H9 (cell line): ENCODE measurements around the gene SLC25A18. TPM values are rescaled to one million over a fixed set of nuclear protein-coding genes. Genes with fewer than 3 reads are reported as not detected.

Experiments used
- DNase-seq: peaks from one replicate; pipeline ENCODE4 v3.0.0-alpha.2; 2017
- H2AFZ ChIP-seq: one replicate; pipeline ENCODE4 v1.6.1; 2013; ENCODE audit warnings: mild to moderate bottlenecking, low read length, control low read depth, moderate library complexity
- H2AK5ac ChIP-seq: 2 replicates; pipeline ENCODE4 v1.6.1; 2013; ENCODE audit warnings: low read length, control low read depth, mixed read lengths; ENCODE audit not compliant: insufficient read length
- H2BK120ac ChIP-seq: one replicate; pipeline ENCODE4 v1.6.1; 2013; ENCODE audit warnings: low read depth, mild to moderate bottlenecking, low read length, control low read depth, inconsistent platforms; ENCODE audit not compliant: poor library complexity, severe bottlenecking
- H2BK12ac ChIP-seq: 2 replicates; pipeline ENCODE4 v1.6.1; 2013; ENCODE audit warnings: low read length, control low read depth, mixed read lengths, low read depth; ENCODE audit not compliant: insufficient read length
- H2BK15ac ChIP-seq: 2 replicates; pipeline ENCODE4 v1.6.1; 2013; ENCODE audit warnings: low read depth, low read length, control low read depth
- H2BK20ac ChIP-seq: one replicate; pipeline ENCODE4 v1.6.1; 2013; ENCODE audit warnings: low read depth, mild to moderate bottlenecking, low read length, control low read depth, inconsistent platforms; ENCODE audit not compliant: poor library complexity, severe bottlenecking
- H2BK5ac ChIP-seq: 2 replicates; pipeline ENCODE4 v1.6.1; 2013; ENCODE audit warnings: low read length, control low read depth, mixed read lengths; ENCODE audit not compliant: insufficient read length
- H3K14ac ChIP-seq: 2 replicates; pipeline ENCODE4 v1.6.1; 2013; ENCODE audit warnings: low read length, control low read depth; ENCODE audit not compliant: insufficient read depth
- H3K18ac ChIP-seq: 2 replicates; pipeline ENCODE4 v1.6.1; 2013; ENCODE audit warnings: low read depth, mild to moderate bottlenecking, mixed read lengths, low read length, control low read depth; ENCODE audit not compliant: insufficient read length
- H3K23ac ChIP-seq: 2 replicates; pipeline ENCODE4 v1.6.1; 2013; ENCODE audit warnings: low read length, control low read depth, mixed read lengths, low read depth; ENCODE audit not compliant: insufficient read length
- H3K23me2 ChIP-seq: 2 replicates; pipeline ENCODE4 v1.6.1; 2013; ENCODE audit warnings: low read depth, mild to moderate bottlenecking, mixed read lengths, low read length, control low read depth; ENCODE audit not compliant: insufficient read length, poor library complexity, severe bottlenecking
- H3K27ac ChIP-seq: 2 replicates; pipeline ENCODE4 v1.5.1; 2013; ENCODE audit warnings: low read length, control low read depth, mixed read lengths, low read depth; ENCODE audit not compliant: insufficient read length
- H3K27me3 ChIP-seq: 2 replicates; pipeline ENCODE4 v1.6.1; 2013; ENCODE audit warnings: low read length, control low read depth, inconsistent platforms; ENCODE audit not compliant: insufficient read depth
- H3K4ac ChIP-seq: 2 replicates; pipeline ENCODE4 v1.6.1; 2013; ENCODE audit warnings: low read depth, mild to moderate bottlenecking, control low read depth, inconsistent platforms, low read length, moderate library complexity
- H3K4me1 ChIP-seq: 2 replicates; pipeline ENCODE4 v1.6.1; 2013; ENCODE audit warnings: low read length, control low read depth, inconsistent platforms; ENCODE audit not compliant: insufficient read depth
- H3K4me2 ChIP-seq: 2 replicates; pipeline ENCODE4 v1.6.1; 2013; ENCODE audit warnings: low read length, control low read depth, mixed read lengths; ENCODE audit not compliant: insufficient read length, insufficient read depth
- H3K56ac ChIP-seq: 2 replicates; pipeline ENCODE4 v1.6.1; 2013; ENCODE audit warnings: low read depth, mild to moderate bottlenecking, mixed read lengths, low read length, control low read depth; ENCODE audit not compliant: insufficient read length
- H3K79me1 ChIP-seq: 2 replicates; pipeline ENCODE4 v1.6.1; 2013; ENCODE audit warnings: low read depth, mild to moderate bottlenecking, moderate library complexity, low read length, control low read depth, inconsistent platforms; ENCODE audit not compliant: insufficient read depth, poor library complexity, severe bottlenecking
- H3K79me2 ChIP-seq: 2 replicates; pipeline ENCODE4 v1.6.1; 2013; ENCODE audit warnings: low read length, control low read depth, inconsistent platforms; ENCODE audit not compliant: insufficient read depth
- H3K9ac ChIP-seq: 2 replicates; pipeline ENCODE4 v1.6.1; 2013; ENCODE audit warnings: low read length, control low read depth, mixed read lengths; ENCODE audit not compliant: insufficient read length; ENCODE audit errors: extremely low read depth
- H3K9me3 ChIP-seq: one replicate; pipeline ENCODE4 v1.6.1; 2013; ENCODE audit warnings: low read depth, low read length, inconsistent platforms; ENCODE audit not compliant: control insufficient read depth
- H3T11ph ChIP-seq: one replicate; pipeline ENCODE4 v1.6.1; 2013; ENCODE audit warnings: mild to moderate bottlenecking, low read length, control low read depth, inconsistent platforms
- H4K20me1 ChIP-seq: one replicate; pipeline ENCODE4 v1.6.1; 2013; ENCODE audit not compliant: control insufficient read depth, insufficient read length, insufficient read depth
- H4K5ac ChIP-seq: 2 replicates; pipeline ENCODE4 v1.6.1; 2013; ENCODE audit warnings: low read depth, mild to moderate bottlenecking, mixed read lengths, low read length, control low read depth; ENCODE audit not compliant: insufficient read length
- H4K8ac ChIP-seq: replicated peaks from 2 replicates; pipeline ENCODE4 v1.6.1; 2013; ENCODE audit warnings: low read length, control low read depth, mixed read lengths, low read depth; ENCODE audit not compliant: insufficient read length
- H4K91ac ChIP-seq: 2 replicates; pipeline ENCODE4 v1.6.1; 2013; ENCODE audit warnings: low read depth, mild to moderate bottlenecking, moderate library complexity, mixed read lengths, low read length, control low read depth; ENCODE audit not compliant: insufficient read length
- H3K27ac Mint-ChIP-seq, 3 experiments: 2 replicates in 2 of 3; 3 replicates in 1 of 3; pipeline ENCODE4 v1.8.0; 2020 to 2021; ENCODE audit warnings: mixed read lengths in 3 of 3, mild to moderate bottlenecking in 1 of 3, moderate library complexity in 1 of 3
- H3K27me3 Mint-ChIP-seq: 2 replicates; pipeline ENCODE4 v1.8.0; 2021; ENCODE audit warnings: low read depth, mild to moderate bottlenecking, moderate library complexity, mixed read lengths
- H3K36me3 Mint-ChIP-seq, 3 experiments: 2 replicates in 2 of 3; 3 replicates in 1 of 3; pipeline ENCODE4 v1.8.0; 2020 to 2021; ENCODE audit warnings: low read depth in 3 of 3, mixed read lengths in 3 of 3; ENCODE audit not compliant: insufficient read depth in 1 of 3
- H3K4me1 Mint-ChIP-seq, 2 experiments: 2 replicates each; pipeline ENCODE4 v1.8.0; 2020; ENCODE audit warnings: mixed read lengths in 2 of 2
- H3K4me3 Mint-ChIP-seq, 2 experiments: 2 replicates in 1 of 2; 3 replicates in 1 of 2; pipeline ENCODE4 v1.8.0; 2020 to 2021; ENCODE audit warnings: mild to moderate bottlenecking in 2 of 2, mixed read lengths in 2 of 2, moderate library complexity in 1 of 2
- H3K9me3 Mint-ChIP-seq, 2 experiments: 2 replicates in 1 of 2; 3 replicates in 1 of 2; pipeline ENCODE4 v1.8.0; 2020; ENCODE audit warnings: mild to moderate bottlenecking in 2 of 2, mixed read lengths in 2 of 2, moderate library complexity in 1 of 2
- CTCF ChIP-seq: fragments of 200-600 bp; sonication (generic); conservative IDR thresholded peaks from 3 replicates; pipeline ENCODE4 v1.8.0; 2021; ENCODE audit warnings: antibody characterized with exemption, mild to moderate bottlenecking
- WGBS: extraction: QIAGEN DNeasy Blood & Tissue Kit; methylation state at CpG from one replicate; pipeline ENCODE4 v1.1.7; 2013; ENCODE audit warnings: missing lambda C conversion rate, low lambda C conversion rate, mixed read lengths; ENCODE audit not compliant: insufficient read length; ENCODE audit errors: extremely low coverage; 5-methylcytosine and 5-hydroxymethylcytosine counted together
- total RNA-seq: library from RNA; stranded (reverse); gene quantifications from 2 replicates; pipeline ENCODE4 v1.2.1, GENCODE V29; 2021

SLC25A18 gene
- total RNA-seq, 1 experiment from 2014 or later = 2.3 TPM

GRCh38 chr22:17575681-17576080 is 12.4 kb downstream of the SLC25A18 start:
- no peak overlapping the region for H3K18ac ChIP-seq
- H4K8ac ChIP-seq = no peak overlapping the region
- H2AFZ ChIP-seq = no peak overlapping the region
- no peaks in the 10 kb centered on the region for H3K79me2 ChIP-seq
- no peak overlapping the region for H4K91ac ChIP-seq
- H3K27ac ChIP-seq = no peak overlapping the region
- no peak overlapping the region for H3K14ac ChIP-seq
- H2BK20ac ChIP-seq = no peak overlapping the region
- H3K4me3 Mint-ChIP-seq = no peak overlapping the region
- no peaks in the 10 kb centered on the region for H3K27me3 ChIP-seq
- no peak overlapping the region for H4K5ac ChIP-seq
- H2BK5ac ChIP-seq = no peak overlapping the region
- no peak overlapping the region for H2BK120ac ChIP-seq
- no peak overlapping the region; a peak in 1 of 7 replicates for H3K27ac Mint-ChIP-seq
- H3K27me3 Mint-ChIP-seq = no peaks in the 10 kb centered on the region; the same call in none of the 2 replicates
- H3K4me2 ChIP-seq = no peak overlapping the region
- H3T11ph ChIP-seq = no peak overlapping the region
- H3K9me3 ChIP-seq = no peaks in the 10 kb centered on the region
- H3K9me3 Mint-ChIP-seq = no peaks in the 10 kb centered on the region
- no peak overlapping the region for H3K23ac ChIP-seq
- peaks cover 0 to 2% (median 0%) of the 10 kb centered on the region in 3 experiments; a peak in 1 of 7 replicates for H3K36me3 Mint-ChIP-seq
- H3K23me2 ChIP-seq = no peaks in the 10 kb centered on the region
- H3K4ac ChIP-seq = no peak overlapping the region
- no peak overlapping the region for H2BK15ac ChIP-seq
- no peaks in the 10 kb centered on the region for H4K20me1 ChIP-seq
- no peak overlapping the region for H2BK12ac ChIP-seq
- no CpG with 5 or more reads among the region's 4 CpGs for WGBS
- no peaks in the 10 kb centered on the region for H3K79me1 ChIP-seq
- no peak for TF ChIP-seq CTCF
- peaks cover 6% of the 10 kb centered on the region for H3K4me1 ChIP-seq
- H3K56ac ChIP-seq = no peak overlapping the region
- peaks cover 24 to 26% of the 10 kb centered on the region in 2 experiments for H3K4me1 Mint-ChIP-seq
- no peak overlapping the region for H2AK5ac ChIP-seq
- DNase-seq = no peak
- no peak overlapping the region for H3K9ac ChIP-seq
